Sciatic nerve (tissue), 2 donors: Measurements from ENCODE around the gene KIFC1. TPM values are rescaled to one million over a fixed set of nuclear protein-coding genes. Genes with fewer than 3 reads are reported as not detected.
A peak's percentile ranks its signal among the peaks of the same experiment; 100 is the strongest.

Source experiments
- ATAC-seq: fragments of 200-7000 bp; cut with Tn5 transposase; one replicate; pipeline ENCODE4 v1.9.1; 2020; ENCODE audit warnings: mild to moderate bottlenecking, moderate library complexity
- DNase-seq: peaks from one replicate; pipeline ENCODE4 v3.0.0-alpha.2; 2020; ENCODE audit warnings: low spot score
- intact Hi-C: fragments of 100-400 bp; cut with DNase I; formaldehyde crosslinking; loops from one replicate; pipeline ENCODE4 v1.14.2; 2022
- total RNA-seq: library from RNA; stranded (reverse); fragmentation: NEBNext Ultra II Directional; extraction: Animal tissue kit (Norgen Biotek cat#: 25700); gene quantifications from one replicate; pipeline ENCODE4 v1.2.1, GENCODE V29; 2021
- donor health status: DM: no; HTN: no; CAD: no.
- donor health status: DM: no; HTN: no; CAD: no.

Gene KIFC1
- total RNA-seq, 1 donor from 2014 or later, result 1.5 TPM

DNA sequence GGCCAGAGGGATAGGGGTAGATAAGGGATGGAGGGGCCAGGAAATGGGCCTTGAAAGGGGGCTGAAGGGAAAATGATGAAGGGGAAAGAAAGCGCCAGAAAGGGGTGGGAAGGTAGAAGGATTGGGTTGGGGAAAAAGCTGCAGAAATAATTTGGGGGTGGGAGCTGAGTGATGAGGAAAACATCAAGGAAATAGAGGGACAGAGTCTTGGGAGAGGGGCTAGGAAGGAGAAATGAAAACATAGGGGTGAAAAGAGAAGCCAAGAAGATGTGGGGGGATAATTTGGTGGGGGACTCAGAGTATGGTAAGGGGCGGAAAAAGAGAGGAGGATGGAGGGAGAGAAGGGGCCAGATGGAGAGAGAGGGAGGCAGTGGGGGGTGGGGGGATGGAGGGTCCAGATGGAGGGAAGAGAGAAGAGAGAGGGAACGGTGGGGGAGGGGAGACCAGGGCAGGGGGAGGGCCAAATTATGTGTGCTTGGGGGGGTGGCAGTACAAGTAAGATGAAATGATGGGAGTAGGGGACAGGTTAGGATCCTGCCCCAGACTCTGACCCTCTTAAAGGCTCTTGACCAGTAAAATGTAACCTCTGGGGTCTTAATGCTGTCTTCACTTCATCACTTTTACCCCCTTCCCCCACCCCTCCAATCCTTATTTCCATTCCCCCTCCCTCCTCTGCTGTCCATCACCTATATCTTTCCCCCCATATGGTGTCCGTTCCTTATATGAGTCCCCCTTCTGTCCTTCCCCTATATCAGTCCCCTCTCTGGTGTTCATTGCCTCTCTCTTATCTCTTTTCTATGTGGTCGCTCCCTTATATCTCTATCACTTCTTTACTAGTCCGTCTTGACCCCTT, 29.1 kb downstream of the KIFC1 start:
- no peak for ATAC-seq
- no peak for DNase-seq
- intact Hi-C loops, result no loop called here

DNA sequence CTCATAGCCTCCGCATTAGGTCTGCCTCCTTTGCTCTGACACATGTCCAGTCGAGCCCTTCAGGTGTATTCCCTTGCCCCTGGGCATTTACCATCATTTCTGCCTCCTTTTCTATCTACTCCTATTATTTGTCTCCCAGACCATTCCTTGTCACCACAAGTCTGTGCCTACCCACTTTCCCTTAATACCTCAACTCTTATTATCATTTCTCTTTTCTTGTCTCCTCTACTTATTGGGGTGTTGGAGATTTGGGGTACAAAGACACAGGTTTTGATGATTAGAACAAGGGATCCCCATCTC, 29.7 kb downstream of the KIFC1 start:
- intact Hi-C loops, result no loop called here
- no peak for DNase-seq
- no peak for ATAC-seq

DNA sequence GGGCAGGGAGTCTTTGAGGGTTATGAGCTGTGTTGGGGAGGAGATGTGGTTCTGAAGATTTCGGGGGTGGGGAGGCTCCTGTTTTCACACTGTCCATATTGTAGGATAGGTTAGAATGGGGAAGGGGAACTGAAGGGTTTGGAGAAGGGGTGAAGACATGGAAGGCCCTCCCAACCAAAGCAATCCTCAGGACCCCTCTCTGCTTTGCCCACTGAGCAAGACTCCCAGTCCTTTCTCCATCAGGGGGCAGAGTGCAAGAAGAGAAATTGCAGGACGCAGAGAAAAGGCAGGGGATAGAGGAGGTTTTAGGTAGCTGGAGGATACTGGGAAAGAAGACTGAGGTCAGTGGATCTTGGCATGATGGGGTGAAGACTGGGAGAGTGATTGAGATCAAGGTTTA, 32.2 kb downstream of the KIFC1 start:
- intact Hi-C loops, result no loop called here
- DNase-seq (no peak), ATAC-seq (no peak)

DNA sequence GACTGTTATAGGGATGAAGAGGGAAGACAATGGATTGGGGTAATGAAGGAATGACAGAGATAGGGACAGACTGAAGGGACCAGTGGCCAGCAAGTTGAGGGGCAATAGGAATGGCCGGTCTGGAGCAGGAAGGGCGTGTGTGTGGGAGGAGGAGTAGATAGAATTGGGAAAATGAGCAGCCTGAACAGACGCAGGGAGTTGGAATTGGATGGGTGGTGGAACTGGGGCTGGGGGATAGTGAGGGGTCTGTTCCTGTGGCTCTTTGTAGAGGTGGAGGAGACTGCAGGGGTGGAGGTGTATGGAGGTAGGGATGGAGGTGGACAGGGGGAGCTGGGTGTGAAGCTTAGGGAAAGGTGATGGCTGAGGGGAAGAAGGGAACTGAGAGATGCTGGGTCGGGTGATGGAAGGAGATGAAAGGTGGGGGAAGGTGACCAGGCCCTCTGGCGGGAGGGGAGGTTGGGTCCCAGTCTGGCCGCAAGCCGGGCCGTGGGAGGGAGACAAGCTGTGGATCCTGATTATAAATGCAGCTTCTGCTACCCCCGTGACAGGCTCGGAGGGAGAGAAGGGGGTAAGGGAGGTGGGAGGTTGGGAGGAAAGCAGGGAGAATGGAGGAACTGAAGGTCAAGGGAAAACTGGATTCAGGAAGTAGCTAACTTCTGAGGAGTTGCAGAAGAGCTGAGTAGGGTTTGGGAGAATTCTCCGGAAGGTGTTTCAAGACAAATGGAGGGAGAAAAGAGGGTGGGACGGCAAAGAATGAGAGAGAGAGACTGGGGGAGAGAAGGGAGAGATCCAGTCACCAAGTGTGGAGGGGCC, 33.4 kb downstream of the KIFC1 start:
- DNase-seq (no peak), ATAC-seq (no peak)
- intact Hi-C loops, result no loop called here

DNA sequence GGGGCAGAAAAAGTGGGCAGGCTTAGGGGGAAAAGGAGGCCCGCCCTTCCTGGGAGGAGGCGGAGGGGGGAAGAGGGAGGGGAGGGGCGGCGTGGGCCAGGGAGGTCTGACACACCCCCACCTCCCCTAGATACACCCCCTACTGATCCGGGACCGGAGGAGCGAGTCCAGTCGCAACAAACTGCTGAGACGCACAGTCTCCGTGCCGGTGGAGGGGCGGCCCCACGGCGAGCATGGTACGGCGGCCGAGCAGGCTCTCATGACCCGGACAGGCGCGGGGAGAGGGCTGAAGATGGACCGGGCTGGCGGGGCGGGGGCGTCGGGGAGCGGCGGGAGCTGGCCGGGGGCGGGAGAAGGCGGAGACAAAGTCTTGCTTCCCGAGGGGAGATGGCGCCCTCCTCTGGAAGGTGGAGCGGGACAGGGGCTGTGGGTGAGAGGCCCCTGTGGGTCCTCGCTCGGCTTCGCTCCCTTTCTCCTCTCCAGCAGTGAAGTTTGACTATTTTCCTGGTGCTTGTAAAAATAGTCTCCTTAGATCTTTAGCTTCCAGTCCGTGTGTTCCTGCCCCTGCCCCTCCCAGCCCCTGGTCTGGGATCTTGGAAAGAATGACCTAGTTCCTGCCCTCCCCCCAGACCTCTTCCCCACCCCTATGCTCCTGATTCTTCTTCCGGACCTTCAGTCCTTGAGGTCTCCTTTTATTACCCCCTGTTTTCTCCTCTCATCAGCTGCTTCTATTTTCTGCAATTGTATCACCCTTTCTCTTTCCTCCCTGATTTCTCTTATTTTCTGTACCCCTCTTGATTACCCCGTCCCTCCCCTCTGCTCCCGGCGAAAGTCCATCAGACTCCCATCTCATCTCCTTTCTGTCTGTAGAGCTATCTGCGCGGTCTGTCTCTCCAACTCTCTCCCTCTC, 34.3 kb downstream of the KIFC1 start:
- ATAC-seq (peak; percentile 84), DNase-seq (peak; percentile 95)
- intact Hi-C loops, result no loop called here

DNA sequence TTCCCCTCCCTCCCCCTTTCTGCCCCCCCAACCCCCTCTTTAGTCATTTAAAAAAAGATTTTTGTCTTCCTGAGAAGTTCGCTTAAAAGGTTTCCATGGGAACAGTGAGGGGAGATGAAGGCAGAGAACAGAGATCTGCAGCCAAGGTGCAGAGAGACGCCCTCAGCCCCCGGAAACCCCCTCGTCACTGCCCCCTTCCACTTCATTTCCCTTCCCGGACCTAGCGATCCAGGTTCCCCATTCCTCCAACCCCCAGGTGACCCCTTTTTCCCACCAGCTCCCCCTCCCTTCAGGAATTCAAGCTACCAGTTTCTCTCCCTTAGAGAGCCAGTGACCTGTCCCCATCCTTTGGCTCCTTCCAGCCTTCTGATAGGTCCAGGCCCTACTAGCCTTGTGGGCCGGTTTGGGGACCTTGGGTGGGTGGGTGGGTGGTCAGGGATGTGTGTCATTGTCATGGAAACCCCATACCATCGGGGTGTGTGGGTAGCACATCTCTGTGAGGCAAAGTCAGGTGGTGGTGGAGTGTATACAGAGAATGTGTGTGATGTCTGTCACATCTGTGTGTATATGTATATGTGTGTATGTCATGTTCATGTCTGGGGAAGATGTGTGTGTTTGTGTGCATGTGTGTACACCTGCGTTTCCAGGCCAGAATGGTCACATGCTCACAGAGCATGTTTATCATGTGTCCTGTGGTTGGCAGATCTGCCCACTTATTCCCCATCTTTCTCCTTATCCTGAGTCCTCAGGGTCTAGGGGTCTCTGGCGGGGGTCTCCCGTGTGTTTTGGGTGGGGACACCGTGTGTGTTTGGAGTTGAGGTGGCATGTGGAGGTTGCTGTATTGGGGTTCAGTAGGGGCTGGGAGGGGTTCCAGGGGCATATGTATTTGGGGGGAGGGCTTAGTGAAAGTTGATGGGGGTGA, 35.2 kb downstream of the KIFC1 start:
- intact Hi-C loops, result no loop called here

DNA sequence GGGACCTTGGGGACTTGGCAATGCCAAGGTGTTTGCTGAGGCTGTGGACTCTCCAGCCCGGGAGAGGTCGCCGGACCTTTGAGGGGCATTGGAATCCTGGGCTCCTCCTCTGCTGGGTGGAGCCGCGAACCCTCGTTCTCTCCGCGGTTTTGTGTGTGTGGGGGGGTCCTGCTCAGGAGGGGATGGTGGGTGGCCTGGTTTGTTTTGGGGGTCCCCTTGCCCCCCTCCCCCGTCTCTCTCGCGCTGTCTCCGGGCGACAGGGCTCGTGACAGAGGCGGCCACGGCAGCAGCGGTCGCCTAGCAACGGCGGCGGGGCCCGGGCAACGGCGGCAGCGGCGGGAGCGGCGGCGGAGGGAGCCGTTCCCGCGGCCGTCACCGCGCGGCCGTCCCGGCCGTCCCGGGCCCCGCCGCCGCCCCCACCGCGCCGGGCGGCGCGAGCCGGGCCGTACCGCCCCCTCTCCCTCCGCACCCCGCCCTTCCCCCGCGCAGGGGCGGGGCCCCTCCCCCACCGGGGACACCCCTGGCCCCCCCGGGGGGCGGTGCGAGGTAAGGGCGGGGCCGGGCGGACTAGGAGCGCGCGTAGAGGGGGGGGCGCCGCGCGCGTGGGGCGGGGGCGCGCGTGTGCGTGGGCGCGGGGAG, 36.1 kb downstream of the KIFC1 start:
- DNase-seq (peak; percentile 83), ATAC-seq (peak; percentile 4)
- intact Hi-C loops, result no loop called here

More for the DNA sequence above, 35.2 kb downstream of the KIFC1 start:
- ATAC-seq, result no peak
- no peak for DNase-seq

DNA sequence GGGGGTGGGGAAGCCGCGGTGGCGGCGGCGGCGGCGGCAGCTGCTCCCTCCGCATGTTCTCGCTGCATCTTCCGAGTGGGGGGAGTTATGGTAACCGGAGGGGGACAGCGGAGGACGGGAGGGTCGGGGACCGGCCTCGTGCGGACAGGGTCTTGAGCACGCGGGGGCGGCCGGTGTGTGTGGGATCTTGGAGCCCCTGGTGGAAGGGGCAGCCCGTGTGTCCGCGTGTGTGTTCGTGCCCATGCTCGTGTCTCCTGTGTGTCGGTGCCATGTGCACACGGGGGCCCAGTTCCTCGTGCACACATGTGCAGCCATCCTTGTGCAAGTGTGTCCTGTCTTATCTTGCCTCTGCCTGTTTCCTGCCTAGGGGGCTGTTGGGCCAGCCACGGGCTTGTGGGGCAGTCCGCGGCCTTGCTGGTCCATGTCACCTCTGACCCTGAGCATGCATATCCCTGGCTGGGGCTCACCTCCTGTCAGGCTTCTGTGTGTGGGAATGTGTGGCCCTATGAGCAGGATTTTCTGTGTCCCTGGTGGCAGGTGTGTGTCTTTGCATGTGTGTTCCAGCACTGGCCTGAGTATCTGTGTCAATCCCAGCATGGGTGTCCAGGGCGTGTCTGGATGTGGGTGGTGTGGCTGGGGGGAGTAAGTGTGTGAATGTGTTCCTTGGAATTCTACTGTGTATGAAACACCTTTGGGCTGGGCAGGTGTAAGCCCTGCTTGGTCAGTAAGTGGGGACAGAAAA, 36.8 kb downstream of the KIFC1 start:
- DNase-seq, result no peak

DNA sequence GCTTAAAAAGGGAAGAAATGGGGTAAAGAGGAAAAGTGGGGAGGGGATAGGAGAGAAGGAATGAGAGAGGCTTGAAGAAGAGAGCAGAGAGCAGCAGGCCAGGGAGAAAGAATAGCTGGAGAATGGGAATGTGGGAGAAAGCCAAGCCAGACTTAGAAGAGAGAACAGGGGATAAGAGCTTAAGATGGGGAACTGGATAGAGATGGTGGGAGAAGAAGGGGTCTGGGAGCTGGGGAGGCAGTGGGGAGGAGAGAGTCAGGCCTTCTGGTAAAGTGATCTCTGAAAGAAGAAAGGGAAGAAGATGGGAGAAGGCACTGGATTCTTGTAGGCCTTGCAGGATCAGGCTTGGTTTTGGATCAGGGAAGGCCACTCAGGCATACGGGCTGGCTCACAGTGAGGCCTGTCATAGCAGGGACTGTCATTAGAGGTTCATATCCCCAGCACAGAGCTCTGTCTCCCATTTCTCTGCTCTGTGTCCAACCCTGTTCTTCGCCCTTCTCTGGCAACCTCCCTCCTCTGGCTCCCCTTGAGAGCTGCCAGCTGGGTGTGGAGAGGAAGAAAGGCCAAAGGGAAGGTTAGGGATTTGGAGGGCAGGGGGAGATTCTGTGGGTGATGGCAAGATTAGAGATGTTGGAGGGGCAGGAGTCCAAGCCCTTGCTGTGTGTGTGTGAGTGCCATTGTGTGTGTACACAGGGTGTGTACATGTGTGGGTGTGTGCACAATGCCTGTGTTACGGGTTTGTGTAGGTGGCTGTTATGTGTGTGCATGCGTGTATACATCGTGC, 37.5 kb downstream of the KIFC1 start:
- intact Hi-C loops, result no loop called here
- ATAC-seq, result no peak
- DNase-seq, result no peak

More for the DNA sequence above, 36.8 kb downstream of the KIFC1 start:
- ATAC-seq, result no peak
- intact Hi-C loops, result no loop called here

DNA sequence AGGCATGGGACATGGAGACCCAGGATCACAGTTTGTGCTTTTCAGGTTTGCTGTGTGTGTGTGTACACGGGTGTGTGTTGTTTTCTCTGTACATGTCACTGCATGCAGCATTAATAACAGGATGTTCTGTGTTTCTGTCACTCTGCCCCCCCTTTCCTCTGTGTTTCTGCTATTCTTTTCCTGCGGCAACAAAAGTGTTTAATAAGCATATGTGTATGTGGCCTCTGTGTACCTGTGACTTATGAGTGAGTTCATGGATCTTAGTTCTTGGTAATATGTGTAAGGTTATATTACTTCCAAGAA, 38.1 kb downstream of the KIFC1 start:
- intact Hi-C loops, result no loop called here
- no peak for ATAC-seq

DNA sequence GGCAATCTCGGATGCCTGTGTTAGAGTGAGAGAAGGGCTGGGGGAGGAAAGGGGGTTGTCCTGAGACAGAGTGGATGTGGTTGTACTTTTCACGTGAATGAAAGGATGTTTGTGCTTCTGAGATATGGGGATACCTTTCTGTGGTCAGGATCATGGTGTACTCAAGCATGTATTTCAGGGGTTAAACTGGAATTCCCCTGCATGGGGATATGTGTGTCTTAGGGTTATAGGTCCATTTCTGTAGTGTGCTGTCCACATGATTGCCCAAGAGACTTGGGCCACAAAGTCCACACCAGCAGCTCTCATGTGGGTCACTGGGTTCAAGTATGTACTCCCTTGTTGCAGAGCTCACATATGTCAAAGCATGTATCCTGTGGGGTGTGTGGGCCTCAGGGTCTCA, 38.7 kb downstream of the KIFC1 start:
- no peak for DNase-seq
- intact Hi-C loops, result no loop called here

More for the DNA sequence above, 38.1 kb downstream of the KIFC1 start:
- DNase-seq, result no peak

DNA sequence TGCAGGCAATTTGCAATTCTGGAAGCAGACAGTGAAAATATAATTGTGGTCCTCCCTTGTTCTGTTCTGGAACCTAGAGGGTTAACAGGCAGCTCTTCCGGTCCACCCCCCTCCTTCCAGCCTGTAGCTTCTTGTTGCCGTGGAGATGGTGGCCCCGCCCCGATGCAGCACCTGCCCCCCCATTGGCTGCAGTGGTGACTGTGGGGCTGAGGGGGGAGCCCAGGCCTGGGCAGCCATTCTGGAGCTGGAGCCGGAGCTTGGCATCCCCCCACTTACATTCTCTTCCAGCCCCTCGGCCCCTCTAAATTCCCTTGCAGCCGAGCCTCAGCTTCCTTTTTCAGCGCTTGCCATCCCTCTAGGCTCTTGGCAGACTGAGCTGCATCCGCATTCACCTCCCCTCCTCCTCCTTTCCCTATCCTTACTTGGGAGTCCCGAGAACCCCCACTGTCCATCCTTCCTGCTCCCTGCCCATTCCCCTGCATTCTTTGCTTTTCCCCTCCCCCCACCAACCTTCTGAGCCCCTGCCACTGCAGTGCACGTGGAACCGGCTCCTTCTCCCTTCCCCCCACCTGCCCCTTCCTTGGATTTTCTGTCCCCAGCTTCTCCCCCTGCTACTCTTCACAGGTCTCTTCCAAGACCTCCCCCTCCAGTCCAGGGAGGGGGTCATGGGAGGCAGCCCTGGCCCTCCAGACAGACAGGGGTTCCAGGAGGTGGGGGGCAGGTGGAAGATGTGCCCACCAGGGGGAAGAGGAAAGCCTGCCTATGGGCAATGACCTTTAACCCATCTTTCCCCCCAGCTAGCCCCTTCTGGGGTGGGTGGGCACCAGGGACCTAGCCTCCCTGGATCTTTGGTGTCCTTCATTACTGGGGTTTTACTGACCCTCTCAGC, 39.6 kb downstream of the KIFC1 start:
- intact Hi-C loops, result no loop called here
- DNase-seq (no peak), ATAC-seq (peak; percentile 36)

More for the DNA sequence above, 38.7 kb downstream of the KIFC1 start:
- ATAC-seq, result no peak

DNA sequence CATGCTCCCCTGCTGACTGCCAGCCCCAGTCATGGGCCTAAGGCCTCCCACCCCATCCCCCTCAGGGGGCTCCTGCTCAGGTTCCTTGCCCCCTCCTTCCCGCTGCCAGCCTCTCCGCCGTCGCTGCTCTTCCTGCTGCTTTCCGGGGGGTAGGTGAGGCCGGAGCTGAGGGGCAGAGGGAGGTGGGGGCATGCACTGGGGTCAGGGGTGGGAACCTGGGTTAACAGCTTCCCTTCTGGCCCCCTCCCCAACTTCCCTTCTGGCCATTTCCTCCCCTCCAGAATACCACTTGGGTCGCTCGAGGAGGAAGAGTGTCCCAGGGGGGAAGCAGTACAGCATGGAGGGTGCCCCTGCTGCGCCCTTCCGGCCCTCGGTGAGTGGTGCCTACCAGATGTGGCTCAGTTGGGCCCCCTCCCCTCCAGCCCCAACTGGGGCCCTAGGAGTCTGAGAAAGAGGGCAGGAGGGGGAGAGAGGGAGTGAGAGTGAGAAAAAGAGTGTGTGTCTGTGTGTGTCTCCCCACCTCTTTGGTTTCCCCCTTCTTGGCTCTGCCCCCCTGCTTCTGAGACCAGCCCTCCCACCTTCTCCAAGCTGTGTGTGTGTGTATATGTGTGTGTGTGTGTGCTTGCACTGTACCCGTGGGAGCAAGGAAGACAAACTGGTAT, 40.4 kb downstream of the KIFC1 start:
- intact Hi-C loops, result no loop called here
- no peak for ATAC-seq

DNA sequence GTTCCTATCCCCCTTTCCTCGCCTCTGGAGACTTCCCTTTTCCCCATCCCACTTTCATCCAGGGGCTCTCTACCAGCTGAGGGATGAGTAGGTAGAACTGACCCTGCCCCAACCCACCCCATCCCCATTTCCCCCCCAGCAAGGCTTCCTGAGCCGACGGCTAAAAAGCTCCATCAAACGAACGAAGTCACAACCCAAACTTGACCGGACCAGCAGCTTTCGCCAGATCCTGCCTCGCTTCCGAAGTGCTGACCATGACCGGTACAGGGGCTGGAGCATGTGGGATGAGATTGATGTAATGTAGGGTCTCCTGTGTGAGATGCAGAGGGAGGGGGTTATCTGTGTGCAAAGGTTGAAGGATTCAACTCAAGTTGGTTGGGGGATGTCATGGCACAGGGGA, 40.9 kb downstream of the KIFC1 start:
- DNase-seq (no peak), ATAC-seq (no peak)
- intact Hi-C loops, result no loop called here

More for the DNA sequence above, 40.4 kb downstream of the KIFC1 start:
- no peak for DNase-seq

DNA sequence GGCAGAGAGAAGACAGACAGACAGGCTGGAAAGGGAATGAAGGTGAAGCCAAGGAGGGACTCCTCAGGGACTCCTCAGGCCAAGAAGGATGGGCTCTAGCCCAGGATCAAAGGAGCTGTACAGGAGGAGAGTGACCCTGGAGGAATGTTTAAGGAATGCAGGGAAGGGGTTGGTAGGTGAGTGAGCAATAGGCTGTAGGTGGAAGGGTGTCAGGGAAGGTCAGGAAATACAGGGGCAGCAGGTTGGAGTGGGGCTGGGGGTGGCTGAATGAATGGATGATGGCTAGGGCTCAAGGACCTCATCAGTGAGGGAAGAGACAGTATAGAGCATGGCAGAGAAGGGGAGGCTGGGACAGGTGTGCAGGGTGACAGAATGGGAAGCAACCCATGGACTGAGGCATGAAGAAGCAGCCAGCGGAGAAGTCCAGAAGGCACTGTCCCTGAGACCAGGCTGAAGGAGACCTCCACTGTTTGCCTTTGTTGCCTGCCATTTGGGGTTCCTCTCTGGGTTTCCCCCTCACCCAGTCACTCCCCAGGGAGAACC, 41.4 kb downstream of the KIFC1 start:
- DNase-seq (no peak), ATAC-seq (no peak)
- intact Hi-C loops, result no loop called here
